Activated CD4-positive, alpha-beta T cell treated with anti-CD3 and anti-CD28 coated beads, Interleukin-2, amount 10 ng/mL, durations not matched to agents 24 days and 14 days (primary cell): ENCODE measurements around the gene PPIL4. TPM values are rescaled to one million over a fixed set of nuclear protein-coding genes. Genes with fewer than 3 reads are reported as not detected.

Experiments
- DNase-seq: peaks from one replicate; pipeline ENCODE4 v3.0.0; 2022
- H3K27ac Mint-ChIP-seq: one replicate; pipeline ENCODE4 v1.8.0; 2022; ENCODE audit warnings: mild to moderate bottlenecking, mixed read lengths
- H3K27me3 Mint-ChIP-seq: one replicate; pipeline ENCODE4 v1.8.0; 2022; ENCODE audit warnings: mixed read lengths
- H3K36me3 Mint-ChIP-seq: one replicate; pipeline ENCODE4 v1.8.0; 2022; ENCODE audit warnings: low read depth, mild to moderate bottlenecking, mixed read lengths
- H3K4me1 Mint-ChIP-seq: one replicate; pipeline ENCODE4 v1.8.0; 2021; ENCODE audit warnings: mixed read lengths
- H3K4me3 Mint-ChIP-seq: one replicate; pipeline ENCODE4 v1.8.0; 2022; ENCODE audit warnings: mild to moderate bottlenecking, moderate library complexity, mixed read lengths
- H3K9me3 Mint-ChIP-seq: one replicate; pipeline ENCODE4 v1.8.0; 2021; ENCODE audit warnings: mixed read lengths
- intact Hi-C: fragments of 100-400 bp; cut with micrococcal nuclease; formaldehyde crosslinking; loops from one replicate; pipeline ENCODE4 v1.15.1; 2023
- total RNA-seq: library from RNA; stranded (reverse); gene quantifications from 2 replicates; pipeline ENCODE4 v1.2.3, GENCODE V29; 2022

PPIL4 gene
- total RNA-seq, 1 donor from 2014 or later, result 28.4 TPM

- Mint-ChIP-seq H3K4me3 (peak overlapping the region; percentile 20), H3K9me3 (no peaks in the 10 kb centered on the region), H3K4me1 (peaks cover 46% of the 10 kb centered on the region), H3K27me3 (no peaks in the 10 kb centered on the region), H3K27ac (peak overlapping the region; percentile 78), H3K36me3 (peaks cover 5% of the 10 kb centered on the region)
- intact Hi-C loops, result no loop called here
- peak; percentile 68 for DNase-seq
Measured at GRCh38 chr6:149488815-149489214, 57.0 kb downstream of the PPIL4 start.

DNA sequence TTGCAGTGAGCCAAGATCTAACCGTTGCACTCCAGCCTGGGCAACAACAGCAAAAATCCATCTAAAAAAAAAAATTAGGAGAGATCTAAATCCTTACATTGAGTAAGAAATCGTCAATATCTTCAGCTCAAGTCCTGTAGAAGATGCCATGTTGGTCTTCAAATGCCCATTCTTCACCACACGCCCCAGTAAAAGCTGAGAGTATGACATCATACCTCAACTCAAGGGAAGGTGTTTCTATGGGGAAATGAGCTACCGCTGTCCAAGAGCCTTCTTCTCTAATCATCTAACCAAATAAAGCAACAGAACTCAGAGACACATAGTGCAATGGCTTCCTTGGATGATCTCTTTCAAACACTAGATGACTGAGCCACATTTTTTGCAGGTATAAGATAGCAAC lies 58.5 kb downstream of the PPIL4 start:
- intact Hi-C loops, result no loop called here
- peaks cover 46% of the 10 kb centered on the region for H3K4me1 Mint-ChIP-seq
- no peaks in the 10 kb centered on the region for H3K9me3 Mint-ChIP-seq
- peaks cover 18% of the 10 kb centered on the region for H3K36me3 Mint-ChIP-seq
- no peaks in the 10 kb centered on the region for H3K27me3 Mint-ChIP-seq
- no peak overlapping the region for H3K4me3 Mint-ChIP-seq
- H3K27ac Mint-ChIP-seq, result no peak overlapping the region
- DNase-seq, result no peak

- no peaks in the 10 kb centered on the region for H3K9me3 Mint-ChIP-seq
- peak; percentile 94 for DNase-seq
- peak within 1 kb of the TSS; percentile 100 for H3K27ac Mint-ChIP-seq
- H3K36me3 Mint-ChIP-seq, result peaks cover 39% of the 10 kb centered on the region
- no peaks in the 10 kb centered on the region for H3K27me3 Mint-ChIP-seq
- intact Hi-C loops, result loop anchor here (1.0 to 2.0 kb wide), 5 partner anchors 10 to 82 kb away; partner anchors contain the start of gene GINM1
- peaks cover 60% of the 10 kb centered on the region for H3K4me1 Mint-ChIP-seq
- peak within 1 kb of the TSS; percentile 90 for H3K4me3 Mint-ChIP-seq
Measured at GRCh38 chr6:149484733-149485700, 60.8 kb downstream of the PPIL4 start, which contains the start of gene ZC3H12D. Gene ZC3H12D, minus strand, starts transcription at chr6:149485014. Its CDS starts 10,471 bp downstream, at chr6:149474543.

DNA sequence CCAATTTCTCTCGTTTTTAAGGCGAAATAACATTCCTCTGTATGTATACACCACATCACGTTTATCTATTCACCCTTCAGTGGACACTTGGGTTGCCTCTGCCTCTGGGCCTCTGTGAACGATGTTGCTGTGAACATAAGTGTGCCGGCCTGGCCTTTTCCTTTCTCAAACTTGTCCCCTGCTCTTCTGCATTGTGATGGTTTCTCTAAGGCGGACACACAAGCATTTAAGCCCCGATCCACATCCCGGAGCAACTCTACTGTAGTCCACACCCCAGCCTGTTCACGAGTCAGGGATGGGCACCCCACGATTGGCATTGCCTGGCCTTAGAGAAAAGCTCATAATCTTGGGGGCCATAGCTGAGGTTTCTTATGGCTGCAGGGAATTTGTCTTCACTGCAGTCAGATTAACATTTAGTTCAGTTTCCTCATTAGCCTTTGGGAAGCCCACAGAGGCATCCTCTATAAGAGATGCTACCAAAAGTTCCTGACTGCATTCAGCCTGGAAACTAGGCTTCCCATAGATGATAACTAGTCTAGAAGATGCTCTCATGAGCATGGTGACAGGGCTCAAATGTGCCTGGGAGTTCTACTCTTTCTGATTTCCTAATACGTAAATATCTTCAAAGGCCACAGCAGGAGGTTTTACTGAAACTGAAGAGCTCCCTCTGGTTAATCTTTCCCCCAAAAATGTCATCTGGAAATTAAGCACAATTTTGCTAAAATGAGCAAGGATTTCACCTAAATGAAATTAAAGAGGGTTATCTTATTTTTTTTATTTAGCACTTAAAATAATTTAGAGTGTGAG lies 61.8 kb downstream of the PPIL4 start:
- intact Hi-C loops, result loop anchor here (1.0 to 2.0 kb wide), 2 partner anchors 33 to 83 kb away; partner anchors contain the start of gene GINM1
- no peaks in the 10 kb centered on the region for H3K9me3 Mint-ChIP-seq
- DNase-seq, result peak; percentile 73
- peaks cover 64% of the 10 kb centered on the region for H3K4me1 Mint-ChIP-seq
- peak overlapping the region; percentile 100 for H3K27ac Mint-ChIP-seq
- H3K4me3 Mint-ChIP-seq, result peak overlapping the region; percentile 90
- no peaks in the 10 kb centered on the region for H3K27me3 Mint-ChIP-seq
- H3K36me3 Mint-ChIP-seq, result peaks cover 47% of the 10 kb centered on the region

- Mint-ChIP-seq H3K9me3 (no peaks in the 10 kb centered on the region), H3K36me3 (peaks cover 52% of the 10 kb centered on the region), H3K4me3 (peak overlapping the region; percentile 90), H3K27ac (peak overlapping the region; percentile 100), H3K4me1 (peaks cover 64% of the 10 kb centered on the region), H3K27me3 (no peaks in the 10 kb centered on the region)
- intact Hi-C loops, result no loop called here
- DNase-seq, result peak; percentile 71
Measured at GRCh38 chr6:149483334-149483725, 62.5 kb downstream of the PPIL4 start.

DNA sequence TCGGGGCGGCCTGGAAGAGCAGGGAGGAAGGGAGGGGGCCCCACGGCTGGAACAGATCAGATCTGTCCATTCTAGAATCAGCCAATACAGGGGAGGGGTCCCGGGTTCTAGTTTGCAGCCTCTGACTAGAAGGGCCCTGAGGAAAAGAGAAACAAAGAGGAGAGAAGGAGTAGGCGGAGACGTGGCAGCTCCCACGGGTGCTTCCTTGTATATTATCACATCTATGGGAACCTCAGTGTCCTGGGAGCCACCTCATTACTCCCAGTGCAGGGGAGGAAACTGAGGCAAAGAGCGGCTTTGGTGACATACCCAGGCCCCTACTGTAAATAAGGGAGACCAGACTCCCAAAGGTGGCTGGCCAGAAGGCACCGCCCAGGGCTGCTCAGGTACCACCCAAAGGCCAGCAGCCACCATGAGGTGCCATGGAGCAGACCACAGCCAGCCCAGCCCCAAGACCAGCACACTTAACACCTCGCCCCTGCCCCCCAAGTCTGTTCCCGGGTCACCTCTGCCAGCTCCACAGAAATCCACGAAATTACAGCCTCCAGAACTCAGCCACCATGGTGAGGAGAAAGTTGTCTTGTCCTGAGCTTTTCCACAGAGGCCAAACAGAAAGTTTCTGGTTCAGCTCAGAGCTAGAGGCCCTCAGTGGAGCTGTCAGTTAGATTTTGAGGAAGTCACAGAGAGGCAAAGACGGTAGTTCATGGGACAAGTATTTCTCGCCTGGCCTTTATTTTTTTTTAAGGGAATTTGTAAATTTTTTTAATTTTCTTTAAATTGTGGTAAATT lies 63.1 kb downstream of the PPIL4 start:
- H3K36me3 Mint-ChIP-seq, result peaks cover 52% of the 10 kb centered on the region
- no peaks in the 10 kb centered on the region for H3K27me3 Mint-ChIP-seq
- no peaks in the 10 kb centered on the region for H3K9me3 Mint-ChIP-seq
- peak overlapping the region; percentile 90 for H3K4me3 Mint-ChIP-seq
- peaks cover 64% of the 10 kb centered on the region for H3K4me1 Mint-ChIP-seq
- intact Hi-C loops, result no loop called here
- peak; percentile 76 for DNase-seq
- peak overlapping the region; percentile 96 for H3K27ac Mint-ChIP-seq

- H3K36me3 Mint-ChIP-seq, result peaks cover 64% of the 10 kb centered on the region
- no peaks in the 10 kb centered on the region for H3K27me3 Mint-ChIP-seq
- intact Hi-C loops, result no loop called here
- peak; percentile 84 for DNase-seq
- peak overlapping the region; percentile 90 for H3K4me3 Mint-ChIP-seq
- no peaks in the 10 kb centered on the region for H3K9me3 Mint-ChIP-seq
- peaks cover 68% of the 10 kb centered on the region for H3K4me1 Mint-ChIP-seq
- H3K27ac Mint-ChIP-seq, result peak overlapping the region; percentile 96
Measured at GRCh38 chr6:149480502-149481280, 65.2 kb downstream of the PPIL4 start.

DNA sequence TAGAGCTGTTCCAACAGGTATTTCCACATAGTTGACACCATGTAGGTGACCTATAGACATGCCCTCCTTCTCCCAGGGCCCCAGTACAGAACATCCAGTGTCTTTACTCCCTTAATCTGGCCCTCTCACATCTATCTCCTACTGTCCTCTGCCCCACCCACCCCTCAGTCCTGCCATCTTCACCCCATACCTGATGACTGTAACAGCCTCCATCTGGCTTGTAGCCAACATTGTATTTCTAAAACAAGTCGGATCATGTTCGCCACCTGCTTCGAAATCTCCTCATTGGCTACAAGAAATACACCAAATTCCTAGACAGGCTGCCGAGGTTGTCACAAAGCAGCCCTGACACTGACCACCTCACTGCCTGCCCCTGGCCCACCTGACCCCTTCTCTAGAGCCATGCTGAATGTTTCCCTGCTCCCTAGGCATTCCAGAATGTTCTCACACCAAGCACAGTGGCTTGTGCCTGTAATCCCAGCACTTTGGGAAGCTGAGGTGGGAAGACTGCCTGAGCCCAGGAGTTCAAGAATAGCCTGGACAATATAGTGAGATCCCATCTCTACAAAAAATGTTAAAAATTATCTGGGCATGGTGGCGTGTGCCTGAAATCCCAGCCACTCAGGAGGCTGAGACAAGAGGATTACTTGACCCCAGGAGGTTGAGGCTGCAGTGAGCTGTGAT lies 67.1 kb downstream of the PPIL4 start:
- intact Hi-C loops, result no loop called here
- H3K27ac Mint-ChIP-seq, result peak overlapping the region; percentile 58
- H3K9me3 Mint-ChIP-seq, result no peaks in the 10 kb centered on the region
- no peak for DNase-seq
- no peaks in the 10 kb centered on the region for H3K27me3 Mint-ChIP-seq
- H3K4me1 Mint-ChIP-seq, result peaks cover 57% of the 10 kb centered on the region
- peaks cover 64% of the 10 kb centered on the region for H3K36me3 Mint-ChIP-seq
- peak overlapping the region; percentile 26 for H3K4me3 Mint-ChIP-seq

DNA sequence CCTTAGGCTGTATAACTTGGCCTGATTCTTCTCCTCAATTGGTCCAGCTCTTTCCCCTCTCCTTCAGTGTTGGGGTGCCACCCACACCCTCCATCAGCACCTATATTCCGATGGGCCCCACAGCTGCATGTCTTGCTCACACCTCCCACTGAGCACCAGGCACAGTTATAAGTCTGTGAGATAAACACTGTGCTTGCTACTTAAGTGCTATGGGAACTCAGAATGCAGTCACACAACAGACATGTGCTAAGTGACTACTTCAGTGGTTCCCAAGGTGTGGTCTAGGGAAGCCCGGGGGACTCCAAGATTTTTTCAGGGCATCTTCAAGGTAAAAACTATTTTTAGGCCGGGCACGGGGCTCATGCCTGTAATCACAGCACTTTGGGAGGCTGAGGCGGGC lies 68.3 kb downstream of the PPIL4 start:
- no peak for DNase-seq
- Mint-ChIP-seq H3K36me3 (peaks cover 65% of the 10 kb centered on the region), H3K4me1 (peaks cover 59% of the 10 kb centered on the region), H3K27ac (peak overlapping the region; percentile 79), H3K9me3 (no peaks in the 10 kb centered on the region), H3K27me3 (no peaks in the 10 kb centered on the region), H3K4me3 (peak overlapping the region; percentile 6)
- intact Hi-C loops, result no loop called here

DNA sequence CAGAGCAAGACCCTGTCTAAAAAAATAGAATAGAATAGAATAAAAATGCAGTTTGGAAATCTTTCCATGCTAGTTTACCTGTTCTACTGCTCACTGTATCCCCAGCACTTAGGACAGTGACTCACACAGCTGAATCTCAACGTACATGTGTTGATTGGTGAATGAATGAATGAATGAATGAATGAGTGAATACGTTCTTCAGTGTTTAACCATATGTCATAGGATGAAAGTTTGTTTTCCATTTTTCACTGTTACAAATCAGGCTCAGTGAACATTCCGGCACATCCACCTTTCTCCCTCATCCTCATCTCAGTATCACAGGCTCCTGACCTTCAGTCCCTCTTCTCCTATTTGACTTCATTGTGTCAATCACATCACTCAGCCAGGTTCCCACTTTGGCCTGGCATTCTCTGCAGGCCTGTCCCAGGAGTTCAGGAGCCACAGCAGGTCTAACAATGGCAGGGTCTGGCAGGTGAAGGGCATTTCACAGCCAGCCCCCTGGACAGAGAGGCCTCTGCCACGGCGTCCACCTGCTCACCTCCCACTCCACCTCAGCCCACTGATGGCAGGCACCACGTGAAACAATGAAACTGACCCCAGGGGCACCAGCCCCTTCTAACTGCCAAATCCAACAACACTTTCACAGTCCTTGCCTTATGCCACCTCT lies 68.9 kb downstream of the PPIL4 start:
- no peak overlapping the region for H3K4me3 Mint-ChIP-seq
- peaks cover 60% of the 10 kb centered on the region for H3K4me1 Mint-ChIP-seq
- no peak overlapping the region for H3K27ac Mint-ChIP-seq
- H3K27me3 Mint-ChIP-seq, result no peaks in the 10 kb centered on the region
- DNase-seq, result no peak
- H3K9me3 Mint-ChIP-seq, result no peaks in the 10 kb centered on the region
- H3K36me3 Mint-ChIP-seq, result peaks cover 64% of the 10 kb centered on the region
- intact Hi-C loops, result no loop called here

DNA sequence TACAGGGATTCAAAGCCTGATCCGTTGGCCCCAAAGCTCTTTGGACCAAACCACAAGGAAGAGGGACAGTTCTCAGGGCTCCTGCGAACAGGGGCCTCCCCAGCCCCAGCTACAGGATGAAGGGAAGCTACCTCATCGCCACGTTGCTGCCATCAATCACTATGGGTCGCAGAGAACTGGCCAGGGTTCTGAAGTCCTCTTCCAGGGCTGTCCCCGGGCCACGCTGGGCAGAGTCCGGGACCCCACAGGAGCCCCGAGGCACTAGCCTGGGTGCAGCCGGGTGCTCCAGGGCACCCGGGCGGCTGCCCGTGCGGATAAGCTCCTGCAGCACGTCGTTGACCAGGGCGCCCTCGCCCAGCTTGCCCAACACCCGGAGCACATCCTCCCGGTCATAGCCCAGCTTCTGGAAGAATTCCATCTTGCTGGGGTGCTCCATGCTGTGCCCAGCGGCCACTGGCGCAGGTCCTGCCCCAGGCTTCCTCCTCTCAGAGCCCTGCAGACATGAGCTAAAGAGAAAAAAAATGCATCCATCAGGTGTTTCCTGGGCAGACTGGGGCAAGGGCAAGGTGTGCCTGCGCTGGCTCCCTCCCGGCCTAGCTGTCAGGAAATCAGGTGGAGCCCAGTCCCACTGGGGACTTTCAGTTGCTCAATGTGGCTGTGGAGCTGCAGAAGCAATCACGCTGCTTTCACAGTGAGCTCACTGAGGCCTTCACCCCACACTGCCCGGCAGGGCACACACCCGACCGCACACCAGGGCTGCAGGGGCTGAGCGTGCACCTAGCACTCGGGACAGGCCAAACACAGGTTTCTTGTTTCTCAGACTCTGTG lies 71.5 kb downstream of the PPIL4 start:
- Mint-ChIP-seq H3K4me1 (peaks cover 43% of the 10 kb centered on the region), H3K4me3 (no peak overlapping the region), H3K27ac (no peak overlapping the region), H3K36me3 (peaks cover 56% of the 10 kb centered on the region), H3K9me3 (no peaks in the 10 kb centered on the region), H3K27me3 (no peaks in the 10 kb centered on the region)
- no peak for DNase-seq
- intact Hi-C loops, result no loop called here
